Endodermal cell (in vitro differentiated cells): ENCODE results near the gene DSP. TPM values are rescaled to one million over a fixed set of nuclear protein-coding genes. Genes with fewer than 3 reads are reported as not detected.

Experiments used
- DNase-seq: peaks from one replicate; pipeline ENCODE4 v3.0.0-alpha.2; 2017
- H3K27ac ChIP-seq: 2 replicates; pipeline ENCODE4 v1.5.1; 2013; ENCODE audit warnings: mild to moderate bottlenecking, low read depth, low read length, moderate library complexity
- H3K27me3 ChIP-seq: 2 replicates; pipeline ENCODE4 v1.6.1; 2013; ENCODE audit warnings: mild to moderate bottlenecking, low read length, moderate library complexity; ENCODE audit not compliant: insufficient read depth, control insufficient read depth, poor library complexity, severe bottlenecking
- H3K36me3 ChIP-seq: 2 replicates; pipeline ENCODE4 v1.7.0; 2013; ENCODE audit warnings: mild to moderate bottlenecking, low read length, moderate library complexity; ENCODE audit not compliant: control insufficient read depth, insufficient read depth
- H3K4me1 ChIP-seq: one replicate; pipeline ENCODE4 v1.7.0; 2013; ENCODE audit warnings: low read length; ENCODE audit not compliant: control insufficient read depth, insufficient read depth
- H3K4me3 ChIP-seq: 2 replicates; pipeline ENCODE4 v1.5.1; 2013; ENCODE audit warnings: mild to moderate bottlenecking, low read length, moderate library complexity
- H3K9ac ChIP-seq: 2 replicates; pipeline ENCODE4 v1.6.1; 2013; ENCODE audit warnings: mild to moderate bottlenecking, low read length, moderate library complexity; ENCODE audit not compliant: poor library complexity, severe bottlenecking; ENCODE audit errors: extremely low read depth
- H3K9me3 ChIP-seq: 2 replicates; pipeline ENCODE4 v1.6.1; 2013; ENCODE audit warnings: mild to moderate bottlenecking, low read length, moderate library complexity; ENCODE audit not compliant: control insufficient read depth
- H3K27ac Mint-ChIP-seq: 2 replicates; pipeline ENCODE4 v1.8.0; 2020; ENCODE audit warnings: mixed read lengths
- H3K27me3 Mint-ChIP-seq: 2 replicates; pipeline ENCODE4 v1.8.0; 2021; ENCODE audit warnings: mild to moderate bottlenecking, mixed read lengths; ENCODE audit not compliant: insufficient read depth
- H3K36me3 Mint-ChIP-seq: 2 replicates; pipeline ENCODE4 v1.8.0; 2020; ENCODE audit warnings: low read depth, mixed read lengths
- H3K4me1 Mint-ChIP-seq: 2 replicates; pipeline ENCODE4 v1.8.0; 2020; ENCODE audit warnings: mixed read lengths
- H3K4me3 Mint-ChIP-seq: 2 replicates; pipeline ENCODE4 v1.8.0; 2020; ENCODE audit warnings: mild to moderate bottlenecking, moderate library complexity, mixed read lengths
- H3K9me3 Mint-ChIP-seq: 2 replicates; pipeline ENCODE4 v1.8.0; 2020; ENCODE audit warnings: mild to moderate bottlenecking, mixed read lengths
- WGBS, 2 experiments: methylation state at CpG; one replicate each; pipeline versions ENCODE4 v1.1.5 to v1.1.7; 2013; ENCODE audit warnings: missing lambda C conversion rate in 2 of 2, mixed read lengths in 1 of 2; ENCODE audit not compliant: insufficient coverage in 1 of 2, insufficient read length in 1 of 2; 5-methylcytosine and 5-hydroxymethylcytosine counted together
- total RNA-seq, 2 donors: library from RNA; stranded (reverse); fragmentation: NEBNext Ultra II Directional in 1 of 2; extraction: Animal tissue kit (Norgen Biotek cat#: 25700) in 1 of 2; gene quantifications; 2 replicates in 1 of 2; 3 replicates in 1 of 2; pipeline ENCODE4 v1.2.1, GENCODE V29; 2021
- TF ChIP-seq, protein P1 (sequence below): fragments of 200-600 bp; sonication (generic); conservative IDR thresholded peaks from 2 replicates; pipeline ENCODE4 v1.5.0; 2021; ENCODE audit warnings: antibody characterized with exemption, mild to moderate bottlenecking

The DSP gene
- total RNA-seq, 2 donors from 2014 or later = 123 to 152 TPM

DNA sequence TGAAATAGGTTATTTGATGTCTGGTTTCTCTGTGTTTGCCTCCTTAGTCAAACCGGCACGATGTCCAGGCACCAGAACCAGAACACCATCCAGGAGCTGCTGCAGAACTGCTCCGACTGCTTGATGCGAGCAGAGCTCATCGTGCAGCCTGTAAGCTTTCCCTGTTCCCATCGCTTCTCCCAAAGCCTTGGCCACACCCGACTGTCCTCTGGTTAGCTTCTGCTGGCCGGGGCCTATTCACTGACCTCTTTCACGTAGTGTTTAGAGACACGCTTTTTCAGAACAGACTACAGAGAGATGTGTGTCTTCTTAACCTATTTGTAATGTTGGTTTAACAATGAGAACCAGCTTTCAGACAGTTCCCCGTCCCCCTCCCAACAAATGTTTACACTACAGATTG is 14.2 kb downstream of the DSP start:
- TF ChIP-seq, protein P1, sequence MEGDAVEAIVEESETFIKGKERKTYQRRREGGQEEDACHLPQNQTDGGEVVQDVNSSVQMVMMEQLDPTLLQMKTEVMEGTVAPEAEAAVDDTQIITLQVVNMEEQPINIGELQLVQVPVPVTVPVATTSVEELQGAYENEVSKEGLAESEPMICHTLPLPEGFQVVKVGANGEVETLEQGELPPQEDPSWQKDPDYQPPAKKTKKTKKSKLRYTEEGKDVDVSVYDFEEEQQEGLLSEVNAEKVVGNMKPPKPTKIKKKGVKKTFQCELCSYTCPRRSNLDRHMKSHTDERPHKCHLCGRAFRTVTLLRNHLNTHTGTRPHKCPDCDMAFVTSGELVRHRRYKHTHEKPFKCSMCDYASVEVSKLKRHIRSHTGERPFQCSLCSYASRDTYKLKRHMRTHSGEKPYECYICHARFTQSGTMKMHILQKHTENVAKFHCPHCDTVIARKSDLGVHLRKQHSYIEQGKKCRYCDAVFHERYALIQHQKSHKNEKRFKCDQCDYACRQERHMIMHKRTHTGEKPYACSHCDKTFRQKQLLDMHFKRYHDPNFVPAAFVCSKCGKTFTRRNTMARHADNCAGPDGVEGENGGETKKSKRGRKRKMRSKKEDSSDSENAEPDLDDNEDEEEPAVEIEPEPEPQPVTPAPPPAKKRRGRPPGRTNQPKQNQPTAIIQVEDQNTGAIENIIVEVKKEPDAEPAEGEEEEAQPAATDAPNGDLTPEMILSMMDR = no peak
- Histone ChIP-seq H3K9me3 (no peaks in the 10 kb centered on the region), H3K27ac (no peak overlapping the region), H3K4me1 (peaks cover 2% of the 10 kb centered on the region), H3K27me3 (no peaks in the 10 kb centered on the region), H3K9ac (no peak overlapping the region), H3K4me3 (no peak overlapping the region), H3K36me3 (peaks cover 51% of the 10 kb centered on the region)
- 87 to 95% methylated on average over 6 to 11 of the region's 11 CpGs for WGBS, 2 experiments
- peak overlapping the region; percentile 6 for H3K27ac Mint-ChIP-seq
- peaks cover 49% of the 10 kb centered on the region for H3K36me3 Mint-ChIP-seq
- no peak for DNase-seq
- peaks cover 21% of the 10 kb centered on the region for H3K4me1 Mint-ChIP-seq
- H3K4me3 Mint-ChIP-seq = no peak overlapping the region
- no peaks in the 10 kb centered on the region for H3K9me3 Mint-ChIP-seq
- H3K27me3 Mint-ChIP-seq = no peaks in the 10 kb centered on the region

DNA sequence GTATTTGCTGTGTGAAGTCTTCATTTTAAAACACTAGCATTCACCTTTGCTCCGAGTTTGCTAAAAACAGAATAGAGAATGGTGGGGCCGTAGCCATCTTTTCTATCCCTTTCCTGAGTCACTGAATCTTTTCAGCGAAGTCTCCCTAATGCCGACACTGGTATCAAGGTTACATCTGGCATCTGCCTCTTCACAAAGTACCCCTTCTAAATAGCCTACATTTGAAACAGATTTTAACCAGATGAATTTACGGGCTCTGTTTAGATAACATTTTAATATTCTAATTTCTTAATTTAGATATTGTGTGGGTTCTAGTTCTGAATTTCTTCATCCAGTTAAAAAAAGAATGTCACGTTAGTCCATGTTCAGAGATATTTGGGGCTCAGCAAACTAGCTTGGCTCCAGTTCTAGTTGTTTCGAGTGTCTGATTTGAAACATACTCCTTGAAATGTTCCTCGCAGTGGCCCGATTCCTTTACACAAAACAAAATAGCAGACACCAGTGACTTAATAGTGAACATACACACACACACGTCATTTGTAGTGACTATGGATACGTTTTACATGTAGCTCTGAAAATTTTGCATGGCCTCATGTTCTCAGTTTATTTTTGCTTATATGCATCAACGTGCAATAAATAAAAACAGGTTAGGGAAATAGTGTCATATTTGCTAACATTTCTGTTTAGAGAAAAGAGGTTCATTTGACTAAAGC is 15.1 kb downstream of the DSP start:
- H3K36me3 Mint-ChIP-seq = peaks cover 57% of the 10 kb centered on the region
- Histone ChIP-seq H3K9me3 (no peaks in the 10 kb centered on the region), H3K27ac (no peak overlapping the region), H3K27me3 (no peaks in the 10 kb centered on the region), H3K36me3 (peaks cover 55% of the 10 kb centered on the region), H3K4me3 (no peak overlapping the region), H3K4me1 (peaks cover 3% of the 10 kb centered on the region), H3K9ac (no peak overlapping the region)
- DNase-seq = no peak
- peak overlapping the region; percentile 48 for H3K27ac Mint-ChIP-seq
- no peaks in the 10 kb centered on the region for H3K9me3 Mint-ChIP-seq
- peaks cover 26% of the 10 kb centered on the region for H3K4me1 Mint-ChIP-seq
- no peaks in the 10 kb centered on the region for H3K27me3 Mint-ChIP-seq
- WGBS, 2 experiments = 92 to 98% methylated on average over 7 to 12 of the region's 12 CpGs
- TF ChIP-seq, protein P1 = no peak
- no peak overlapping the region for H3K4me3 Mint-ChIP-seq

DNA sequence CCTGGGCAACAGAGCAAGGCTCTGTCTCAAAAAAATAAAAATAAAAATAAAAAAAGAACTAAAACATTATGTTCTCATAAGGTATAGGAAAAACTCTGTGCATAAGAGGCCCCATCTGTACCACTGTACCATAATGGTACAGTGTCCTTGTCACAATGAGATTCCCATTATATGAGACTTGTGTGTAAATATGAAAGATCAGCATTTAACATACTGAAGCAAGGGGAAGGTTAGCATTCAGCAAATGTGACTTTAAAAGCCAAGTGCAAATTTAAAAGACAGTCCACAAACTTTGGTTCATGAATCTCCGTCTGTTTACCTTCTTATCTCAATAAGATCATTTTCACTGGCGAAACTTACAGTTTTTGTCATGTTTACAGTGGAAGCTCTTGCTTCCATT is 16.2 kb downstream of the DSP start:
- H3K9me3 ChIP-seq = no peaks in the 10 kb centered on the region
- no peak overlapping the region for H3K4me3 ChIP-seq
- no peak for DNase-seq
- H3K4me1 ChIP-seq = peaks cover 10% of the 10 kb centered on the region
- Mint-ChIP-seq H3K27me3 (no peaks in the 10 kb centered on the region), H3K9me3 (no peaks in the 10 kb centered on the region), H3K27ac (no peak overlapping the region), H3K4me1 (peaks cover 30% of the 10 kb centered on the region), H3K36me3 (peaks cover 59% of the 10 kb centered on the region), H3K4me3 (no peak overlapping the region)
- H3K36me3 ChIP-seq = peaks cover 66% of the 10 kb centered on the region
- no peak overlapping the region for H3K27ac ChIP-seq
- 99 to 100% methylated on average over 1 to 2 of the region's 2 CpGs for WGBS, 2 experiments
- H3K27me3 ChIP-seq = no peaks in the 10 kb centered on the region
- TF ChIP-seq, protein P1 = no peak
- H3K9ac ChIP-seq = no peak overlapping the region
